NCI-H510A (cell line): Measurements from ENCODE around the gene MSX2.

Experiments
- DNase-seq: peaks from one replicate; lab custom pipeline; 2025; lab: John Stamatoyannopoulos, UW

MSX2 gene

DNA sequence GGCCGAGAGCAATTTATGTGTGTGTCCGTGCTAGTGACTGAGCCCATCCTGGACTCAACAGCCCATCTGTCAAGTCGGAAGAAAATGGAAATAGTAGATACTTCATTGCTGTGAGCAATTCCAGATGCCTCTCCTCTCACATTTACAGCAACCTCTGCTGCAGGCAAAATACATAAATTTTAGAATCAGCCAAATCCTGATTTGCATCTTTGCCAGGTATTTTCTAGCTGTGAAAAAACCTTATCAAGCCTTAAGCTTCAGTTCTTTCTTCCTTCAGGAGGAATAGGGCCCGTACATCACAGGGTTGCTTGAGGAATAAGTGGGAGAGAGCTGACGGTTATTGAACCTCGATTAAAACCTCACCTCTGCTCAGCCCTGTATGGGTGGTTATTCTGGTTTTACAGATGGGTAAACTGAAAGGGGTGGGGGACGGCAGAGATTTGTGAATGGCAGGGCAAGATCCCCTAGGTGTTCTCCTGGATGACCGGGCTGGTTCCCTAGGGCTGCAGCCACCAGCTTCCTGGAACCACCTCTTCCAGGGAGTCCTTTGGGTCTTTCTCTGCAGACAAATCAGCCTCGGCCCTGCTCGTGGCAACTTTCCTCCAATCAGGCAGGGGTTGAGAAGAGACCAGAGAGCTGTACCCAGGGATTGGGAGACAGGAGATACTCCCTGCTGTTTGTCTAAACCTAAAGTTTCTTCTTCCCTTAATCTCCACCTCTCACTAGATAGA is 5.3 kb upstream of the MSX2 start:
- no peak for DNase-seq

- DNase-seq, result no peak
These were observed 4.4 kb upstream of the MSX2 start for GRCh38 chr5:174719793-174720611.

DNA sequence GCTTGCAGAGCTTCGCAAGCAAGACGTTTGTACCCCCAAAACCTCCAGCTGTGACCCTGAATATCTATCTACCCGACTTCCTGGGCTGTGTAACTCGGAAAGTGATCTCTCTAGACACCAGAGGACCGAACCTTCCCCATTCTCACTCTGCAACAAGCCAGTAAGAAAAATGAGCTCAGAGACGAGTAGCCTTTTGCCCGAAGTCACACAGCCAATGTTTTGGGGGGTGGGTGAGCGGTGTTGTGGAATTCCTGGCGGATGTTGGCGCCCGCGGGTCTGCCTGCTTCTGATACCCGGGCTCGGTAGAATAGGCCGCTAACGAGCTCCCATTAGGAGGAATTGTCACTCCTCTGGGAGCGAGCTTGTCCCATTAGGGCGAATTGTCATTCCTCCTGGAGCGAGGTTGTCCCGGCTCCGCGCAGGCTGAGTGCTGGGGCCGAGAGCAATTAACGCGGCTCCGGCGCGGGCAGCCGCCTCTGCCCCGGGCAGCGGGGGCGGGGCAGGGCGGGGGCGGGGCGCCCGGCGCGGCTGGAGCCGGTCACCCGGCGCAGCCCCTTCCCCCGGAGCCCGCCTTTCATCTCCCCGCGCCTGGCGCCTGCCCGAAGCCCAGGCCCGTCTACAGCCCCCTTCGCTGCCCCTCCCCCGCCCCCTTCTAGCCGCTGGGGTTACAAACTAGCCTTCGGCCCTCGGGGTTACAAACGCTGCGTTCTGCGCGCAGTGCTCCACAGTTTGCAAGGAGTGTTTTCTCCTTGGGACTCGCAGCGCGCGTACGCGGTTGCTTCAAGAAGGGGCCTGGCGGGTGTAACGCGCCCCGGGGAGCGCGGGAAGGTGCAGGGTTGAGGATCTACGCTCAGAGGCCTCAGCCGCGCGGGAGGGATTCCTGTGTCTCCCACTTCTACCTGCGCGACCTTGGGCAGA is 3.5 kb upstream of the MSX2 start:
- no peak for DNase-seq

- no peak for DNase-seq
These were observed 2.6 kb upstream of the MSX2 start for GRCh38 chr5:174721530-174722432.

GRCh38 chr5:174722500-174722899 is 1.9 kb upstream of the MSX2 start:
- DNase-seq, result no peak

DNA sequence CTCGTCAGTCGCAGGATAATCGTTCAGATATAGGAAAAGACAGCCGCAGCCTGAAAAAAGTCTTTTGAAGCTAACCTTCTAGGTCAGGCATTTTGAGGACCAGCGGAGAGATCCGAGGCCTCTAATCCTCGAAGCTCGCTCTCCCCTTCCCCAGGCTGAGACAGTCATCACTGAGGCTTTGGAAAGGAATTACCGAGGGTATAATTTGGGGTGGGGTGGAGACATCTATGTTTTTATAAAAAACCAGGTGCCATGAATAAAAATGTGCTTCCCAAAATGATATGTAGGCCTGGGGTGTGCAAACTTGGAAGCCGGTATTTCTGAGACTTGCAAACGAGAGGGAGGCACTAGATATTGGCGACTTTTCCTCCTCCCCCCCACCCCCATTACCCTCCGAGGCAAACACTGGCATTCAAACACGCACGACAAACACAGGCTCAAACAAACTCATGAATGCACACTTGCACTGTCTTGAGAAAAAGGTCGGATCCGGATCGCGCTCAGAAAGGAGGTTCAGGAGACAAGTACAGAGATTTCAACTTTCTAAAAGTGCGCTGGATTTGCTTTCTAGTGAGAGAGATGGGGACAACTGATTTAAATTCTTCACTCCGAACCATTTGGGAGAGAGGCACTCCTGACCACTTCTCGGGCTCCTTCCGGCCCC is 935 bp upstream of the MSX2 start:
- no peak for DNase-seq

- DNase-seq, result no peak
These were observed 351 bp upstream of the MSX2 start for GRCh38 chr5:174723979-174724483.

DNA sequence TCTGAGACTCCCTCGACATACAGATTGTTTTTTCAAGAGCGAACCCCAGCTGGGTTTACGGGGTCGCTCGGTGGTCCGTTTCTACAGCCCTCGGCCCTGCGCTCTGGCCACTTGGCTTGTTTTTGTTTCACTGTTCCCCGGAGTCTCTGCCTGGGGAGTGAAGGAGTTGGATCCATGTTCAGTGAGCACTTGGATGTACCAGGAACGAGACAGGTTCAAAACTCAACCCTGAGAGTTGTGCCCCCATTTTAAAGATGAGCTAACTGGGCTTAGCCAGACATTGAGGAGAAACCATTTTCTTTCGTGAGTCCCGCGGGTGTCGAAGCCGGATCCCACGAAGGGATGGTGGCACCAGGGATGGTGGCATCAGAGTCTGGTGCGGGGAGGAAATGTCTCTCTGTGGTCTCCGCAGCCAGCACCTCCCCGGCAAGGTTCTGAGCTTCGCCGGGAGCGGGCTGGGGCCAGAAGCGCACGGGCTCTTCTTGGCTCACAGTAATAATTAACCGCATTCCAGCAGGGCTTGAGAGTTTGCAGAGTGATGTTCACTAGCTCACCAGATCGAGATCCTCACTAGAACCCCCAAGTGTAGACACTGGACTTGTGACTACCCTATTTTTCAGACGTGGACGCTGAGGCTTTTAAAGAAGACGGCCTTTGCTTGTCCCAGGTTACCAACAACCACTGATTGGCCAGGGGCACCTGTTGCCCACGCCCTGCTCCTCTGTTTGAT is 1.0 kb downstream of the MSX2 start:
- no peak for DNase-seq

DNA sequence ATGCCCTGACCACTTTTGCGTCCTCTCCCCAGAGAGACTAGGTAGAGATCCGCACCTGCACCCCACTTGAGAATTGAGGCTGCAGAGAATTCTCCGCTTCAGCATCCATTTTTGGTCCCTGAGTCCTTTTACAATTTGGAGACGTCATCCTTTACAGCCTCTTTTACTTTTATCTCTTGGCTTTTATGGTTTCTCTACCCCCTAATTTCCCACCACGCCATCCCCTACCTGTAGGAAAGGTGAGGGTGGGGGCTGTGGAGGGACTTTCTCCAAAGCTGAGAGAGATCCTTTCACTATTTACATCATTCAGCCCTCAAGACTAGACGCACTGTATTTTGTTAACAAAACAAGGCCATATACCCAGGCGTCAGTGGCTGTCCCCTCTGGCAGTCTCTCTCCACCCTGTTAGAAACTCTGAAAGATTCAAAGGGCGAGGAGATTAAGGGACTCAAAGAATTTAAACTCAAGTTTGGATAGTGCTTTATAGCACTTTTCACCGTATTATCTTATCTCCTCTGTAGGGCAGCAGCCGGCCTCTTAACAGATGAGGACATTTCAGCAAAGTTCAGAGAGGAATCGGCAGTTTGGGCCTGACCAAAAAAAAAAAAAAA is 1.7 kb downstream of the MSX2 start:
- DNase-seq, result no peak

GRCh38 chr5:174726916-174727793 is 2.8 kb downstream of the MSX2 start:
- DNase-seq, result no peak

- DNase-seq, result no peak
These were observed 3.7 kb downstream of the MSX2 start for GRCh38 chr5:174727794-174728680.

GRCh38 chr5:174729075-174729680 is 4.8 kb downstream of the MSX2 start:
- DNase-seq, result no peak

DNA sequence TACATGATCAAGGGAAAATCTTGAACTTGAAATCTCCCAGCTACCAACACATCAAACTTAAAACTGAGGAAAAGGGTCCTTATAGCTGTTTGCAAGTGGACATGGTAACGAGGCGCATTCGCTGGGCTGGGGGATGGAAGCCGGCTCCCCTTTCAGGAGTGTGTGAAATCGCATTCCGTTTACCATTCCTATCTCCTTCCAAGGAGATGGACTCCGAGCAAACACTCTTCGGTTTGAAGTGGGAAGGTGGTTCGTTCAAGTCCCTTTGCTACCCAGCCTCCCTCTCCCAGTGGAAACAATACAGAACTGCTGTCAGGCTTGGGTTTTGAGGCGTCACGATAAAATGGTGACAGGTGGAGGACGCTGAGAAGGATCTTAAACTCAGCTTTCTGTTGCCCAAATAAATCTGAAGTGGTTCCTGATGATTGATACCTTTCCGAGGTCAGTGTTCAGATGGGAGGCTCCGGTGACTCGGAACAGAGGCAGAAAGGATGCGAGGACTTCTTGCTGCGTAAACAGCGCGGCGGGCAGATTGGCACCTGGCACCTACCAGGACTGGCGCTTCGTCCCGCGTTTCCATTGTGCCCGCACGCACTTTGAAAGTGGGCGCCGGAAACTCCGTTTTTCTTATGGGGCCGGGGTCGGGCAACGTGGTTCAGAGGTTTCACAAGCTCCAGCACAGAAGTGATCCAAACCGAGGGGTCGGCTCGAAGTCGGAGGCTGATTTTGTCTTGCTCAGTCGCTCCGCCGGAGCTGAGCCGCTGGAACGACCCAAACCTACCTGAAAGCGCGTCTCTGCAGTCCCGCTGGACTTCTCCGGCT is 7.0 kb downstream of the MSX2 start:
- no peak for DNase-seq

DNA sequence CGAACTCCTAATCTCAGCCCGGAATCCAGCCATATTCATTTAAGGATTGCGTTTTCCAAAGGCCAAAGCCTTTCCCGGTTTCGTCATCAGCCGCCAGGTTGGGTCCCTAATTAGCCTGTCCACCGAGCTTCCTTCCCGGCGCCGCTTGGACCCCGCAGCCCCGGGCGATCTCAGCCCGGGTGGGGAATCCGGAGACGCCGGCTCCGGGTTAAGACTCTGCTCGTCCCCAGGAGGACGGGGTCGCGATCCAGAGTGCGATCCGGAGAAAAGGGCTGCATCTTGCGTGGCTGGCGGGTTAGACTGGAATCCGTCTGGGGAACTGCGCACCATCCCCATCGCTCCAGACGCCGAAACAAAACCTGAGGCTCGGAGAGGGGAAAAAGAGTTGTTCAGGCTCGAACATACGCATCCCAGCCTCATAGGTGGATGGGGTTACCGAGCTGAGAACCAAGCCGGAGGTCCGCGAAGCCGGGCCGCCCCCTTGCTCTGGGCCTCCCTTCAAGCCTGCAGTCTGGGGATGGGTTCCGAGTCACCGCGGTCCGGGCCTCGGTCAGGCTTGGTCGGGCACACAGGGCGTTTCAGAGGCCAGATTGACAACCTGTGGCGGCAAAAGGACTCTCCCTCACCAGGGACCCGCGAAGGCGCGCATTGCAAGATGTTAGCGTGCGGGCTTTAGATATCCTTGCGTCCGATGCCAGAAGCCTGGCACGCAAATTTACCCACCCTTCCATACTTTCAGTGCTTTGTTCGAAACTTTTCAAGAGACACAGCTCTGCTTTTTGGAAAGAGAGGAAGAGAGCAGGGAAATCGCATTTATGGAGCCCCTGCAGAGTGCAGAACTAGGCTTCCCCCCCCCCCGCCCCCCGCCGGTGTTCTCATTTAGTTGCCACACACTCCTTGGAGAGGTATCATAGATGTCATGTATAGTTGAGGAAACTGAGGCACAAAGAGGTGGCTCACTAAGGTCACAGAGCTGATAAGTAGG is 7.9 kb downstream of the MSX2 start:
- DNase-seq, result no peak
